NOMO-1 treated with DMSO at 0.1 percent for 48 hours (cell line): Measurements from ENCODE around the gene TTC34.

ENCODE experiments used
- DNase-seq: peaks from one replicate; lab custom pipeline; 2025; ENCODE audit not compliant: unreplicated experiment; lab: John Stamatoyannopoulos, UW

TTC34 gene

GRCh38 chr1:2814511-2815075, 13.1 kb upstream of the TTC34 start:
- DNase-seq, result no peak

GRCh38 chr1:2812939-2813653, 11.6 kb upstream of the TTC34 start:
- no peak for DNase-seq

GRCh38 chr1:2812136-2812535, 10.6 kb upstream of the TTC34 start:
- DNase-seq, result no peak

GRCh38 chr1:2811533-2811918, 10.0 kb upstream of the TTC34 start:
- no peak for DNase-seq

- no peak for DNase-seq
Measured at GRCh38 chr1:2810899-2811532, 9.5 kb upstream of the TTC34 start.

- no peak for DNase-seq
Measured at GRCh38 chr1:2810281-2810680, 8.8 kb upstream of the TTC34 start.

- no peak for DNase-seq
Measured at GRCh38 chr1:2809656-2810055, 8.2 kb upstream of the TTC34 start.

- no peak for DNase-seq
Measured at GRCh38 chr1:2808831-2809605, 7.5 kb upstream of the TTC34 start.

GRCh38 chr1:2808386-2808705, 6.9 kb upstream of the TTC34 start:
- no peak for DNase-seq

GRCh38 chr1:2807678-2808385, 6.3 kb upstream of the TTC34 start:
- no peak for DNase-seq

- DNase-seq, result no peak
Measured at GRCh38 chr1:2807036-2807435, 5.5 kb upstream of the TTC34 start.

GRCh38 chr1:2806591-2806990, 5.1 kb upstream of the TTC34 start:
- DNase-seq, result no peak

GRCh38 chr1:2805801-2806430, 4.4 kb upstream of the TTC34 start:
- no peak for DNase-seq

- no peak for DNase-seq
Measured at GRCh38 chr1:2804628-2805351, 3.3 kb upstream of the TTC34 start.

GRCh38 chr1:2803931-2804627, 2.6 kb upstream of the TTC34 start:
- DNase-seq, result no peak

GRCh38 chr1:2803086-2803930, 1.8 kb upstream of the TTC34 start:
- DNase-seq, result no peak

GRCh38 chr1:2802421-2802961, 998 bp upstream of the TTC34 start:
- DNase-seq, result no peak

GRCh38 chr1:2801046-2801445, 447 bp downstream of the TTC34 start:
- no peak for DNase-seq
